Hypothalamus (tissue), 51 donors: ENCODE data around the gene PUS10.
"Not testable (repeated sequence)": the region's sequence is repeated elsewhere in the genome, so short reads cannot be mapped to it uniquely, and the experiment has no call there.

Experiments used
- DNase-seq, 51 donors: peaks; one replicate each; lab custom pipeline; 2025; lab: John Stamatoyannopoulos, UW

PUS10 gene

GRCh38 chr2:60938301-60938700 is 79.8 kb downstream of the PUS10 start:
- no peak for DNase-seq

GRCh38 chr2:60936757-60937156 is 81.3 kb downstream of the PUS10 start:
- DNase-seq, result no peak

GRCh38 chr2:60934165-60934722 is 83.8 kb downstream of the PUS10 start:
- no peak for DNase-seq

- DNase-seq, result no peak
These were observed 85.1 kb downstream of the PUS10 start for GRCh38 chr2:60932954-60933353.

- not testable (repeated sequence) for DNase-seq
These were observed 86.0 kb downstream of the PUS10 start for GRCh38 chr2:60932061-60932460.

GRCh38 chr2:60926741-60927552 is 91.1 kb downstream of the PUS10 start:
- DNase-seq, result peak in 1 of 51 donors; percentile 6

- no peak for DNase-seq
These were observed 91.9 kb downstream of the PUS10 start for GRCh38 chr2:60925994-60926740.

- DNase-seq, result no peak
These were observed 110.7 kb downstream of the PUS10 start for GRCh38 chr2:60907329-60907728.

- no peak for DNase-seq
These were observed 111.7 kb downstream of the PUS10 start for GRCh38 chr2:60906395-60906794.

- not testable (repeated sequence) for DNase-seq
These were observed 112.2 kb downstream of the PUS10 start for GRCh38 chr2:60905867-60906266.

- DNase-seq, result not testable (repeated sequence)
These were observed 116.8 kb downstream of the PUS10 start for GRCh38 chr2:60901296-60901695.

GRCh38 chr2:60899892-60900249 is 118.2 kb downstream of the PUS10 start:
- no peak for DNase-seq

- DNase-seq, result no peak
These were observed 118.7 kb downstream of the PUS10 start for GRCh38 chr2:60899230-60899891.

- no peak for DNase-seq
These were observed 119.5 kb downstream of the PUS10 start for GRCh38 chr2:60898567-60898966.
